GM23338 (cell line): ENCODE data around the gene EZR. TPM values are rescaled to one million over a fixed set of nuclear protein-coding genes. Genes with fewer than 3 reads are reported as not detected.

Experiments used
- ATAC-seq: fragments of 200-7000 bp; cut with Tn5 transposase; 3 replicates; pipeline ENCODE4 v1.9.1; 2020
- DNase-seq: peaks from one replicate; pipeline ENCODE4 v3.0.0-alpha.2; 2015; ENCODE audit warnings: low spot score
- H2AFZ ChIP-seq: fragments of 200-600 bp; sonication (generic); 2 replicates; pipeline ENCODE4 v1.8.0; 2016; ENCODE audit warnings: antibody characterized with exemption, mild to moderate bottlenecking, moderate library complexity
- H3F3A ChIP-seq: fragments of 200-600 bp; sonication (generic); replicated peaks from 2 replicates; pipeline ENCODE4 v1.8.0; 2017; ENCODE audit warnings: antibody characterized with exemption, mixed run types, low read depth
- H3K27ac ChIP-seq: fragments of 200-600 bp; sonication (generic); 2 replicates; pipeline ENCODE4 v1.6.1; 2016; ENCODE audit warnings: low read depth
- H3K27me3 ChIP-seq: fragments of 200-600 bp; sonication (generic); 2 replicates; pipeline ENCODE4 v1.8.0; 2016; ENCODE audit warnings: mild to moderate bottlenecking, mixed run types, moderate library complexity; ENCODE audit not compliant: insufficient read depth
- H3K36me3 ChIP-seq: fragments of 200-600 bp; sonication (generic); 2 replicates; pipeline ENCODE4 v1.8.0; 2016; ENCODE audit warnings: mild to moderate bottlenecking; ENCODE audit not compliant: insufficient read depth
- H3K4me1 ChIP-seq: fragments of 200-600 bp; sonication (generic); 2 replicates; pipeline ENCODE4 v1.8.0; 2016; ENCODE audit warnings: mild to moderate bottlenecking, moderate library complexity; ENCODE audit not compliant: insufficient read depth
- H3K4me2 ChIP-seq: fragments of 200-600 bp; sonication (generic); 2 replicates; pipeline ENCODE4 v1.7.1; 2017; ENCODE audit warnings: mixed run types
- H3K4me3 ChIP-seq: fragments of 200-600 bp; sonication (generic); 2 replicates; pipeline ENCODE4 v1.6.1; 2016; ENCODE audit warnings: mixed run types
- H3K79me2 ChIP-seq: fragments of 200-600 bp; sonication (generic); replicated peaks from 2 replicates; pipeline ENCODE4 v1.8.0; 2017; ENCODE audit warnings: mild to moderate bottlenecking; ENCODE audit not compliant: insufficient read depth
- H3K9me2 ChIP-seq: fragments of 200-600 bp; sonication (generic); 2 replicates; pipeline ENCODE4 v1.8.0; 2017; ENCODE audit not compliant: insufficient read depth
- H4K20me1 ChIP-seq: fragments of 200-600 bp; sonication (generic); replicated peaks from 2 replicates; pipeline ENCODE4 v1.8.0; 2017; ENCODE audit warnings: mild to moderate bottlenecking; ENCODE audit not compliant: insufficient read depth
- H3K27ac Mint-ChIP-seq: 2 replicates; pipeline ENCODE4 v1.8.0; 2020; ENCODE audit warnings: inconsistent platforms, mild to moderate bottlenecking, moderate library complexity, mixed read lengths
- H3K27me3 Mint-ChIP-seq: 3 replicates; pipeline ENCODE4 v1.8.0; 2022; ENCODE audit warnings: low read depth, mild to moderate bottlenecking, moderate library complexity, mixed read lengths, inconsistent platforms; ENCODE audit not compliant: insufficient read depth, poor library complexity
- H3K36me3 Mint-ChIP-seq: 3 replicates; pipeline ENCODE4 v1.8.0; 2021; ENCODE audit warnings: low read depth, mild to moderate bottlenecking, inconsistent platforms, moderate library complexity, mixed read lengths
- H3K4me1 Mint-ChIP-seq: 3 replicates; pipeline ENCODE4 v1.8.0; 2020; ENCODE audit warnings: mild to moderate bottlenecking, inconsistent platforms, mixed read lengths
- H3K4me3 Mint-ChIP-seq: 3 replicates; pipeline ENCODE4 v1.8.0; 2021; ENCODE audit warnings: moderate library complexity, mild to moderate bottlenecking, inconsistent platforms, mixed read lengths
- H3K9me3 Mint-ChIP-seq: 3 replicates; pipeline ENCODE4 v1.8.0; 2020; ENCODE audit warnings: moderate library complexity, mild to moderate bottlenecking, inconsistent platforms, mixed read lengths
- EZH2 ChIP-seq: fragments of 200-600 bp; sonication (generic); IDR thresholded peaks from one replicate; pipeline ENCODE4 v1.8.0; 2017; ENCODE audit warnings: antibody characterized with exemption, mild to moderate bottlenecking, low read depth; ENCODE audit not compliant: unreplicated experiment
- REST ChIP-seq: IDR thresholded peaks from one replicate; pipeline ENCODE4 v1.6.1; 2018; ENCODE audit warnings: antibody characterized with exemption; ENCODE audit not compliant: unreplicated experiment
- ZNF462 ChIP-seq: fragments of 250-450 bp; sonication (Bioruptor Pico); IDR thresholded peaks from 2 replicates; pipeline ENCODE4 v1.5.0; 2020; ENCODE audit warnings: mild to moderate bottlenecking, moderate library complexity
- polyA plus RNA-seq: library from polyadenylated mRNA; unstranded; fragments of >200 nt; fragmentation: Nextera tagmentation; extraction: Ambion mirVana; gene quantifications from 2 replicates; pipeline ENCODE4 v1.2.1, GENCODE V29; 2016
- total RNA-seq: library from RNA; depleted of rRNA; stranded (reverse); fragments of >200 nt; shearing (Covaris generic); gene quantifications from 2 replicates; pipeline ENCODE4 v1.2.3, GENCODE V29; 2014

Gene EZR
- total and polyA plus RNA-seq, 2 experiments from 2014 or later, result 199 to 208 TPM

GRCh38 chr6:158737710-158738615 lies 81.2 kb downstream of the EZR start:
- H4K20me1 ChIP-seq, result no peaks in the 10 kb centered on the region
- no peaks in the 10 kb centered on the region for H3F3A ChIP-seq
- TF ChIP-seq REST (no peak), ZNF462 (CRISPR knock-in tag) (no peak), EZH2 (no peak)
- H3K36me3 ChIP-seq, result peaks cover 8% of the 10 kb centered on the region; the same call in 1 of the 2 replicates
- H3K27ac Mint-ChIP-seq, result no peak overlapping the region
- no peaks in the 10 kb centered on the region for H3K27me3 ChIP-seq
- no peaks in the 10 kb centered on the region for H3K9me2 ChIP-seq
- peaks cover 4% of the 10 kb centered on the region for H3K27me3 Mint-ChIP-seq
- no peak for ATAC-seq
- no peaks in the 10 kb centered on the region for H3K4me1 ChIP-seq
- no peak overlapping the region for H3K4me2 ChIP-seq
- peaks cover 18% of the 10 kb centered on the region for H3K9me3 Mint-ChIP-seq
- H3K4me3 ChIP-seq, result no peak overlapping the region
- no peak for DNase-seq
- no peaks in the 10 kb centered on the region for H3K4me1 Mint-ChIP-seq
- H2AFZ ChIP-seq, result peak overlapping the region; percentile 84
- H3K4me3 Mint-ChIP-seq, result no peak overlapping the region
- H3K79me2 ChIP-seq, result no peaks in the 10 kb centered on the region
- H3K36me3 Mint-ChIP-seq, result peaks cover 6% of the 10 kb centered on the region; the same call in 2 of the 3 replicates
- no peak overlapping the region for H3K27ac ChIP-seq
